Activated T-cell treated with anti-CD3 and anti-CD28 coated beads, Interleukin-2, amount 50 U/mL, for 72 hours (primary cell): Measurements from ENCODE around the gene NRCAM. TPM values are rescaled to one million over a fixed set of nuclear protein-coding genes. Genes with fewer than 3 reads are reported as not detected.

Experiments
- ATAC-seq, 2 donors: fragments of 150-1000 bp; cut with Tn5 transposase; replicated peaks in 1 of 2; 2 replicates each; pipeline ENCODE4 v1.10.0; 2021; ENCODE audit warnings: moderate library complexity in 2 of 2, mild to moderate bottlenecking in 1 of 2
- DNase-seq, 2 donors: peaks; one replicate each; pipeline ENCODE4 v3.0.0; 2021 to 2022; ENCODE audit warnings: mixed read lengths in 1 of 2
- H3K27ac Mint-ChIP-seq: one replicate; pipeline ENCODE4 v1.8.0; 2022; ENCODE audit warnings: mild to moderate bottlenecking, moderate library complexity, mixed read lengths
- H3K27me3 Mint-ChIP-seq: one replicate; pipeline ENCODE4 v1.8.0; 2022; ENCODE audit warnings: low read depth, mixed read lengths
- H3K36me3 Mint-ChIP-seq, 2 donors: one replicate each; pipeline ENCODE4 v1.8.0; 2022; ENCODE audit warnings: mixed read lengths in 2 of 2, mild to moderate bottlenecking in 1 of 2; ENCODE audit not compliant: insufficient read depth in 2 of 2
- H3K4me1 Mint-ChIP-seq: one replicate; pipeline ENCODE4 v1.8.0; 2022; ENCODE audit warnings: low read depth, mixed read lengths
- H3K4me3 Mint-ChIP-seq, 2 donors: one replicate each; pipeline ENCODE4 v1.8.0; 2022; ENCODE audit warnings: mild to moderate bottlenecking in 2 of 2, mixed read lengths in 2 of 2, moderate library complexity in 2 of 2
- H3K9me3 Mint-ChIP-seq, 2 donors: one replicate each; pipeline ENCODE4 v1.8.0; 2022; ENCODE audit warnings: mixed read lengths in 2 of 2
- total RNA-seq, 2 donors: library from RNA; stranded (reverse); gene quantifications; one replicate each; pipeline ENCODE4 v1.2.3, GENCODE V29; 2022

The NRCAM gene
- total RNA-seq, 2 donors from 2014 or later: 2.5 to 4.1 TPM

- Mint-ChIP-seq H3K9me3 (peaks cover 0 to 1% of the 10 kb centered on the region in 2 donors), H3K27me3 (peaks cover 34% of the 10 kb centered on the region), H3K4me3 (no peak overlapping the region), H3K36me3 (peaks cover 0 to 1% of the 10 kb centered on the region in 2 donors), H3K27ac (no peak overlapping the region), H3K4me1 (peaks cover 21% of the 10 kb centered on the region)
- no peak for ATAC-seq
- no peak for DNase-seq
Measured at GRCh38 chr7:108434010-108434409, 22.2 kb downstream of the NRCAM start.

- Mint-ChIP-seq H3K9me3 (peaks cover 0 to 1% of the 10 kb centered on the region in 2 donors), H3K4me1 (peaks cover 21% of the 10 kb centered on the region), H3K36me3 (peaks cover 0 to 1% of the 10 kb centered on the region in 2 donors), H3K4me3 (no peak overlapping the region), H3K27ac (no peak overlapping the region), H3K27me3 (peaks cover 34% of the 10 kb centered on the region)
- DNase-seq: no peak
- no peak for ATAC-seq
Measured at GRCh38 chr7:108431099-108431498, 25.1 kb downstream of the NRCAM start.

- no peak for DNase-seq
- H3K9me3 Mint-ChIP-seq: peaks cover 0 to 1% of the 10 kb centered on the region in 2 donors
- peaks cover 34% of the 10 kb centered on the region for H3K27me3 Mint-ChIP-seq
- H3K4me3 Mint-ChIP-seq: no peak overlapping the region
- peaks cover 0 to 1% of the 10 kb centered on the region in 2 donors for H3K36me3 Mint-ChIP-seq
- ATAC-seq: no peak
- H3K27ac Mint-ChIP-seq: no peak overlapping the region
- peaks cover 21% of the 10 kb centered on the region for H3K4me1 Mint-ChIP-seq
Measured at GRCh38 chr7:108430664-108431063, 25.6 kb downstream of the NRCAM start.

- H3K36me3 Mint-ChIP-seq: no peaks in the 10 kb centered on the region
- ATAC-seq (no peak), DNase-seq (no peak)
- no peak overlapping the region for H3K4me3 Mint-ChIP-seq
- peaks cover 28% of the 10 kb centered on the region for H3K4me1 Mint-ChIP-seq
- peaks cover 38% of the 10 kb centered on the region for H3K27me3 Mint-ChIP-seq
- H3K9me3 Mint-ChIP-seq: peaks cover 0 to 1% of the 10 kb centered on the region in 2 donors
- no peak overlapping the region for H3K27ac Mint-ChIP-seq
Measured at GRCh38 chr7:108427766-108428165, 28.5 kb downstream of the NRCAM start.

GRCh38 chr7:108425714-108426275 lies 30.4 kb downstream of the NRCAM start:
- DNase-seq (no peak), ATAC-seq (peak; percentile 48)
- H3K4me1 Mint-ChIP-seq: peaks cover 40% of the 10 kb centered on the region
- no peak overlapping the region for H3K4me3 Mint-ChIP-seq
- no peak overlapping the region for H3K27ac Mint-ChIP-seq
- peaks cover 36% of the 10 kb centered on the region for H3K27me3 Mint-ChIP-seq
- no peaks in the 10 kb centered on the region for H3K9me3 Mint-ChIP-seq
- H3K36me3 Mint-ChIP-seq: no peaks in the 10 kb centered on the region

GRCh38 chr7:108424013-108424412 lies 32.2 kb downstream of the NRCAM start:
- Mint-ChIP-seq H3K27me3 (peaks cover 37% of the 10 kb centered on the region), H3K9me3 (no peaks in the 10 kb centered on the region), H3K4me3 (peak overlapping the region; percentile 34 to 47), H3K27ac (no peak overlapping the region), H3K4me1 (peaks cover 44% of the 10 kb centered on the region), H3K36me3 (no peaks in the 10 kb centered on the region)
- ATAC-seq (no peak), DNase-seq (no peak)

- H3K27ac Mint-ChIP-seq: peak overlapping the region; percentile 8
- peaks cover 42% of the 10 kb centered on the region for H3K27me3 Mint-ChIP-seq
- H3K36me3 Mint-ChIP-seq: no peaks in the 10 kb centered on the region
- DNase-seq (no peak), ATAC-seq (peak; percentile 71 to 73)
- peaks cover 47% of the 10 kb centered on the region for H3K4me1 Mint-ChIP-seq
- no peaks in the 10 kb centered on the region for H3K9me3 Mint-ChIP-seq
- peak overlapping the region; percentile 47 to 54 for H3K4me3 Mint-ChIP-seq
Measured at GRCh38 chr7:108423089-108423989, 32.9 kb downstream of the NRCAM start.

- peaks cover 51% of the 10 kb centered on the region for H3K4me1 Mint-ChIP-seq
Measured at GRCh38 chr7:108421720-108422331, 34.4 kb downstream of the NRCAM start.

GRCh38 chr7:108419961-108420908 lies 36.0 kb downstream of the NRCAM start:
- DNase-seq: no peak
- Mint-ChIP-seq H3K4me3 (no peak overlapping the region), H3K4me1 (peaks cover 60% of the 10 kb centered on the region), H3K36me3 (no peaks in the 10 kb centered on the region), H3K27ac (no peak overlapping the region), H3K9me3 (no peaks in the 10 kb centered on the region), H3K27me3 (peaks cover 56% of the 10 kb centered on the region)
- ATAC-seq: no peak

More at GRCh38 chr7:108421720-108422331, 34.4 kb downstream of the NRCAM start:
- no peaks in the 10 kb centered on the region for H3K9me3 Mint-ChIP-seq
- H3K4me3 Mint-ChIP-seq: no peak overlapping the region
- H3K27me3 Mint-ChIP-seq: peaks cover 50% of the 10 kb centered on the region
- DNase-seq (no peak), ATAC-seq (no peak)
- no peaks in the 10 kb centered on the region for H3K36me3 Mint-ChIP-seq
- no peak overlapping the region for H3K27ac Mint-ChIP-seq

- H3K4me1 Mint-ChIP-seq: peaks cover 52% of the 10 kb centered on the region
- H3K36me3 Mint-ChIP-seq: no peaks in the 10 kb centered on the region
- no peak for DNase-seq
- H3K27ac Mint-ChIP-seq: no peak overlapping the region
- no peaks in the 10 kb centered on the region for H3K9me3 Mint-ChIP-seq
- H3K4me3 Mint-ChIP-seq: no peak overlapping the region
- no peak for ATAC-seq
- H3K27me3 Mint-ChIP-seq: peaks cover 63% of the 10 kb centered on the region
Measured at GRCh38 chr7:108418946-108419345, 37.3 kb downstream of the NRCAM start.

GRCh38 chr7:108417926-108418325 lies 38.3 kb downstream of the NRCAM start:
- H3K4me1 Mint-ChIP-seq: peaks cover 42% of the 10 kb centered on the region
- H3K27me3 Mint-ChIP-seq: peaks cover 69% of the 10 kb centered on the region

GRCh38 chr7:108417144-108417543 lies 39.1 kb downstream of the NRCAM start:
- DNase-seq (no peak), ATAC-seq (no peak)
- H3K27ac Mint-ChIP-seq: no peak overlapping the region
- peaks cover 0 to 1% of the 10 kb centered on the region in 2 donors for H3K36me3 Mint-ChIP-seq
- H3K4me3 Mint-ChIP-seq: no peak overlapping the region
- peaks cover 71% of the 10 kb centered on the region for H3K27me3 Mint-ChIP-seq
- H3K4me1 Mint-ChIP-seq: peaks cover 36% of the 10 kb centered on the region
- H3K9me3 Mint-ChIP-seq: peaks cover 0 to 1% of the 10 kb centered on the region in 2 donors

More at GRCh38 chr7:108417926-108418325, 38.3 kb downstream of the NRCAM start:
- H3K36me3 Mint-ChIP-seq: peaks cover 0 to 1% of the 10 kb centered on the region in 2 donors
- ATAC-seq (no peak), DNase-seq (no peak)
- H3K9me3 Mint-ChIP-seq: peaks cover 0 to 1% of the 10 kb centered on the region in 2 donors
- no peak overlapping the region for H3K27ac Mint-ChIP-seq
- H3K4me3 Mint-ChIP-seq: no peak overlapping the region
